SK-N-SH treated with all-trans-retinoic acid at 6 μM for 48 hours (cell line): ENCODE results near the gene KCNA10.

Experiments
- ARNTL ChIP-seq: fragments of 450-650 bp; formaldehyde crosslinking; IDR thresholded peaks from 2 replicates; pipeline ENCODE4 v1.5.0; 2020; ENCODE audit warnings: low read depth, mild to moderate bottlenecking, moderate library complexity, borderline replicate concordance
- BACH2 ChIP-seq: fragments of 250-450 bp; sonication (Bioruptor Pico); IDR thresholded peaks from 2 replicates; pipeline ENCODE4 v1.9.0; 2021; ENCODE audit warnings: mild to moderate bottlenecking, borderline replicate concordance
- CREB5 ChIP-seq: fragments of 250-450 bp; sonication (Bioruptor Pico); IDR thresholded peaks from 2 replicates; pipeline ENCODE4 v1.5.1; 2020; ENCODE audit warnings: low read depth, mild to moderate bottlenecking, moderate library complexity
- CSDC2 ChIP-seq: fragments of 250-450 bp; sonication (Bioruptor Pico); IDR thresholded peaks from 2 replicates; pipeline ENCODE4 v1.5.0; 2020; ENCODE audit warnings: mild to moderate bottlenecking, moderate library complexity
- CSRNP3 ChIP-seq: fragments of 250-450 bp; sonication (Bioruptor Pico); IDR thresholded peaks from 2 replicates; pipeline ENCODE4 v1.5.1; 2021; ENCODE audit warnings: mild to moderate bottlenecking, moderate library complexity
- GLIS3 ChIP-seq: fragments of 250-450 bp; sonication (Bioruptor Pico); IDR thresholded peaks from 2 replicates; pipeline ENCODE4 v1.5.0; 2020; ENCODE audit warnings: mild to moderate bottlenecking, moderate library complexity
- ISL1 ChIP-seq: fragments of 250-450 bp; sonication (Bioruptor Pico); IDR thresholded peaks from 2 replicates; pipeline ENCODE4 v2.1.2; 2022; ENCODE audit warnings: mild to moderate bottlenecking, moderate library complexity
- PATZ1 ChIP-seq: fragments of 250-450 bp; sonication (Bioruptor Pico); IDR thresholded peaks from 2 replicates; pipeline ENCODE4 v1.8.0; 2020; ENCODE audit warnings: mild to moderate bottlenecking, moderate library complexity, borderline replicate concordance
- TCF4 ChIP-seq: fragments of 250-450 bp; sonication (Bioruptor Pico); IDR thresholded peaks from 2 replicates; pipeline ENCODE4 v1.8.0; 2021; ENCODE audit warnings: mild to moderate bottlenecking, moderate library complexity, borderline replicate concordance
- TOX ChIP-seq: fragments of 250-450 bp; sonication (Bioruptor Pico); IDR thresholded peaks from 2 replicates; pipeline ENCODE4 v1.8.0; 2021; ENCODE audit warnings: mild to moderate bottlenecking, moderate library complexity, borderline replicate concordance
- TSHZ2 ChIP-seq: fragments of 250-450 bp; sonication (Bioruptor Pico); IDR thresholded peaks from 2 replicates; pipeline ENCODE4 v1.5.0; 2020; ENCODE audit warnings: mild to moderate bottlenecking, moderate library complexity
- ZFP30 ChIP-seq: fragments of 450-650 bp; formaldehyde crosslinking; IDR thresholded peaks from 2 replicates; pipeline ENCODE4 v1.5.0; 2022; ENCODE audit warnings: mild to moderate bottlenecking, moderate library complexity

- TF ChIP-seq TCF4 (no peak), PATZ1 (CRISPR knock-in tag) (no peak), TSHZ2 (CRISPR knock-in tag) (no peak), ARNTL (no peak), ZFP30 (CRISPR knock-in tag) (no peak), CSDC2 (no peak), GLIS3 (no peak), BACH2 (no peak), CSRNP3 (CRISPR knock-in tag) (no peak), CREB5 (CRISPR knock-in tag) (no peak), TOX (CRISPR knock-in tag) (no peak), ISL1 (no peak)
Observed at GRCh38 chr1:110477445-110477957, 41.5 kb downstream of the KCNA10 start.
